ENCODE data around the gene HPSE2. TPM values are rescaled to one million over a fixed set of nuclear protein-coding genes. Genes with fewer than 3 reads are reported as not detected.

HPSE2 gene
- total RNA-seq, 1 donor from 2014 or later = not detected

GRCh38 chr10:98795467-98795866 is 440.2 kb downstream of the HPSE2 start:
- Mint-ChIP-seq H3K27ac (ENCODE audit: unreplicated experiment) (no peak overlapping the region), H3K4me1 (ENCODE audit: unreplicated experiment) (no peaks in the 10 kb centered on the region), H3K27me3 (ENCODE audit: unreplicated experiment) (peaks cover 3% of the 10 kb centered on the region), H3K4me3 (ENCODE audit: unreplicated experiment) (no peak overlapping the region), H3K36me3 (ENCODE audit: low read depth, unreplicated experiment) (no peaks in the 10 kb centered on the region), H3K9me3 (ENCODE audit: unreplicated experiment) (no peaks in the 10 kb centered on the region)
- TF ChIP-seq CTCF (IDR thresholded peaks at IDR 0.05; ENCODE audit: unreplicated experiment) = no peak
- DNase-seq (ENCODE audit: low spot score) = no peak

GRCh38 chr10:98790817-98791216 is 444.8 kb downstream of the HPSE2 start:
- Mint-ChIP-seq H3K27me3 (ENCODE audit: unreplicated experiment) (no peaks in the 10 kb centered on the region), H3K27ac (ENCODE audit: unreplicated experiment) (no peak overlapping the region), H3K36me3 (ENCODE audit: low read depth, unreplicated experiment) (no peaks in the 10 kb centered on the region), H3K9me3 (ENCODE audit: unreplicated experiment) (no peaks in the 10 kb centered on the region), H3K4me1 (ENCODE audit: unreplicated experiment) (no peaks in the 10 kb centered on the region), H3K4me3 (ENCODE audit: unreplicated experiment) (no peak overlapping the region)
- peak; percentile 54 for TF ChIP-seq CTCF (IDR thresholded peaks at IDR 0.05; ENCODE audit: unreplicated experiment)
- DNase-seq (ENCODE audit: low spot score) = no peak

GRCh38 chr10:98778277-98778759 is 457.3 kb downstream of the HPSE2 start:
- DNase-seq (ENCODE audit: low spot score) = no peak
- peaks cover 15% of the 10 kb centered on the region for H3K4me1 Mint-ChIP-seq (ENCODE audit: unreplicated experiment)
- no peaks in the 10 kb centered on the region for H3K36me3 Mint-ChIP-seq (ENCODE audit: low read depth, unreplicated experiment)
- H3K27me3 Mint-ChIP-seq (ENCODE audit: unreplicated experiment) = no peaks in the 10 kb centered on the region
- H3K27ac Mint-ChIP-seq (ENCODE audit: unreplicated experiment) = no peak overlapping the region
- TF ChIP-seq CTCF (IDR thresholded peaks at IDR 0.05; ENCODE audit: unreplicated experiment) = no peak
- no peak overlapping the region for H3K4me3 Mint-ChIP-seq (ENCODE audit: unreplicated experiment)
- no peaks in the 10 kb centered on the region for H3K9me3 Mint-ChIP-seq (ENCODE audit: unreplicated experiment)

- Mint-ChIP-seq H3K36me3 (ENCODE audit: low read depth, unreplicated experiment) (no peaks in the 10 kb centered on the region), H3K27me3 (ENCODE audit: unreplicated experiment) (no peaks in the 10 kb centered on the region), H3K27ac (ENCODE audit: unreplicated experiment) (no peak overlapping the region), H3K4me3 (ENCODE audit: unreplicated experiment) (no peak overlapping the region), H3K4me1 (ENCODE audit: unreplicated experiment) (no peaks in the 10 kb centered on the region), H3K9me3 (ENCODE audit: unreplicated experiment) (no peaks in the 10 kb centered on the region)
- no peak for DNase-seq (ENCODE audit: low spot score)
- no peak for TF ChIP-seq CTCF (IDR thresholded peaks at IDR 0.05; ENCODE audit: unreplicated experiment)
Measured at GRCh38 chr10:98758463-98758862, 477.2 kb downstream of the HPSE2 start.

- no peak overlapping the region for H3K4me3 Mint-ChIP-seq (ENCODE audit: unreplicated experiment)
- DNase-seq (ENCODE audit: low spot score) = peak; percentile 47
- H3K4me1 Mint-ChIP-seq (ENCODE audit: unreplicated experiment) = no peaks in the 10 kb centered on the region
- peaks cover 2% of the 10 kb centered on the region for H3K27me3 Mint-ChIP-seq (ENCODE audit: unreplicated experiment)
- no peaks in the 10 kb centered on the region for H3K9me3 Mint-ChIP-seq (ENCODE audit: unreplicated experiment)
- H3K27ac Mint-ChIP-seq (ENCODE audit: unreplicated experiment) = no peak overlapping the region
- peak; percentile 72 for TF ChIP-seq CTCF (IDR thresholded peaks at IDR 0.05; ENCODE audit: unreplicated experiment)
- H3K36me3 Mint-ChIP-seq (ENCODE audit: low read depth, unreplicated experiment) = no peaks in the 10 kb centered on the region
Measured at GRCh38 chr10:98748298-98748697, 487.4 kb downstream of the HPSE2 start.

All from endothelial cell (in vitro differentiated cells).